Large intestine (tissue), 3 donors: ENCODE results near the gene SYCE3. TPM values are rescaled to one million over a fixed set of nuclear protein-coding genes. Genes with fewer than 3 reads are reported as not detected.

Experiments used
- DNase-seq, 2 donors: peaks; one replicate each; pipeline versions ENCODE4 v3.0.0 to v3.0.0-alpha.2; 2013
- H3K27ac ChIP-seq: one replicate; pipeline ENCODE4 v1.5.1; 2013; ENCODE audit warnings: low read length
- H3K27me3 ChIP-seq: 2 replicates; pipeline ENCODE4 v1.6.1; 2013; ENCODE audit warnings: low read length; ENCODE audit not compliant: control insufficient read depth, insufficient read depth
- H3K36me3 ChIP-seq: 2 replicates; pipeline ENCODE4 v1.6.1; 2013; ENCODE audit warnings: low read length; ENCODE audit not compliant: control insufficient read depth, insufficient read depth
- H3K4me1 ChIP-seq: one replicate; pipeline ENCODE4 v1.6.1; 2013; ENCODE audit warnings: low read length; ENCODE audit not compliant: control insufficient read depth, insufficient read depth
- H3K4me3 ChIP-seq: one replicate; pipeline ENCODE4 v1.5.1; 2013; ENCODE audit warnings: low read length
- H3K9me3 ChIP-seq: one replicate; pipeline ENCODE4 v1.6.1; 2013; ENCODE audit warnings: mild to moderate bottlenecking, low read depth, low read length, moderate library complexity; ENCODE audit not compliant: control insufficient read depth
- WGBS: methylation state at CpG from one replicate; pipeline ENCODE4 v1.1.5; 2013; ENCODE audit warnings: low lambda C conversion rate; ENCODE audit not compliant: insufficient coverage; 5-methylcytosine and 5-hydroxymethylcytosine counted together
- polyA plus RNA-seq: library from polyadenylated mRNA; unstranded; fragments of 120-200 nt; gene quantifications from one replicate; pipeline ENCODE4 v1.2.1, GENCODE V29; 2013

The SYCE3 gene
- polyA plus RNA-seq, 1 donor, result not detected

- peaks cover 33% of the 10 kb centered on the region for H3K36me3 ChIP-seq
- WGBS, result no CpG with 5 or more reads among the region's 14 CpGs
- DNase-seq, result no peak
- peaks cover 14% of the 10 kb centered on the region for H3K4me1 ChIP-seq
- no peak overlapping the region for H3K4me3 ChIP-seq
- no peak overlapping the region for H3K27ac ChIP-seq
- H3K27me3 ChIP-seq, result no peaks in the 10 kb centered on the region
- H3K9me3 ChIP-seq, result no peaks in the 10 kb centered on the region
These were observed 57.4 kb downstream of the SYCE3 start for GRCh38 chr22:50505276-50505775.

GRCh38 chr22:50504369-50505211 lies 58.1 kb downstream of the SYCE3 start:
- DNase-seq, result no peak
- Histone ChIP-seq H3K4me1 (peaks cover 14% of the 10 kb centered on the region), H3K36me3 (peaks cover 33% of the 10 kb centered on the region), H3K27me3 (no peaks in the 10 kb centered on the region), H3K9me3 (no peaks in the 10 kb centered on the region), H3K27ac (no peak overlapping the region), H3K4me3 (no peak overlapping the region)
- no CpG with 5 or more reads among the region's 44 CpGs for WGBS

- Histone ChIP-seq H3K4me3 (no peak overlapping the region), H3K4me1 (peaks cover 8% of the 10 kb centered on the region), H3K27ac (no peak overlapping the region), H3K27me3 (no peaks in the 10 kb centered on the region), H3K9me3 (no peaks in the 10 kb centered on the region), H3K36me3 (peaks cover 33% of the 10 kb centered on the region)
- no peak for DNase-seq
- no CpG with 5 or more reads among the region's 26 CpGs for WGBS
These were observed 59.1 kb downstream of the SYCE3 start for GRCh38 chr22:50503475-50504145.

- H3K27me3 ChIP-seq, result no peaks in the 10 kb centered on the region
- peaks cover 6% of the 10 kb centered on the region for H3K4me1 ChIP-seq
- no peak for DNase-seq
- H3K9me3 ChIP-seq, result no peaks in the 10 kb centered on the region
- H3K4me3 ChIP-seq, result no peak overlapping the region
- no peak overlapping the region for H3K27ac ChIP-seq
- peaks cover 33% of the 10 kb centered on the region for H3K36me3 ChIP-seq
- no CpG with 5 or more reads among the region's 24 CpGs for WGBS
These were observed 59.9 kb downstream of the SYCE3 start for GRCh38 chr22:50502628-50503474.

- Histone ChIP-seq H3K9me3 (no peaks in the 10 kb centered on the region), H3K27me3 (no peaks in the 10 kb centered on the region), H3K36me3 (peaks cover 33% of the 10 kb centered on the region), H3K27ac (no peak overlapping the region), H3K4me3 (no peak overlapping the region), H3K4me1 (peaks cover 6% of the 10 kb centered on the region)
- no peak for DNase-seq
- WGBS, result no CpG with 5 or more reads among the region's 6 CpGs
These were observed 60.6 kb downstream of the SYCE3 start for GRCh38 chr22:50502096-50502495.

Other genes starting within 250 kb of the SYCE3 start
- gene DENND6B, start 235.9 kb downstream of the SYCE3 start, polyA plus RNA-seq, result 7.1 TPM
- gene PPP6R2, start 219.6 kb downstream of the SYCE3 start, polyA plus RNA-seq, result 46.9 TPM
- gene SBF1, start 87.9 kb downstream of the SYCE3 start, polyA plus RNA-seq, result 37.5 TPM
- 11.2 TPM for gene ADM2, start 81.4 kb downstream of the SYCE3 start, polyA plus RNA-seq
- gene MIOX, start 76.1 kb downstream of the SYCE3 start, polyA plus RNA-seq, result 0.60 TPM
- gene LMF2, start 55.2 kb downstream of the SYCE3 start, polyA plus RNA-seq, result 48.8 TPM
- gene NCAPH2, start 54.7 kb downstream of the SYCE3 start, polyA plus RNA-seq, result 31.2 TPM
- 1.8 TPM for gene SCO2, start 37.3 kb downstream of the SYCE3 start, polyA plus RNA-seq
- gene TYMP, start 32.9 kb downstream of the SYCE3 start, polyA plus RNA-seq, result 10.5 TPM
- 0.18 TPM for gene KLHDC7B, start 17.0 kb downstream of the SYCE3 start, polyA plus RNA-seq
- gene CPT1B, start 15.5 kb upstream of the SYCE3 start, polyA plus RNA-seq, result 19.8 TPM
- 106 TPM for gene CHKB, start 19.9 kb upstream of the SYCE3 start, polyA plus RNA-seq
- 5.4 TPM for gene MAPK8IP2, start 37.9 kb upstream of the SYCE3 start, polyA plus RNA-seq
- 45.7 TPM for gene ARSA, start 65.2 kb upstream of the SYCE3 start, polyA plus RNA-seq
- 16.7 TPM for gene SHANK3, start 109.9 kb upstream of the SYCE3 start, polyA plus RNA-seq
- 0.48 TPM for gene ACR, start 175.3 kb upstream of the SYCE3 start, polyA plus RNA-seq
- gene RABL2B, start 220.7 kb upstream of the SYCE3 start, polyA plus RNA-seq, result 32.8 TPM